Measurements from ENCODE around the gene IMMP2L. TPM values are rescaled to one million over a fixed set of nuclear protein-coding genes. Genes with fewer than 3 reads are reported as not detected.

Gene IMMP2L
- total RNA-seq, 1 experiment from 2014 or later = 226 TPM

- no peak for DNase-seq (ENCODE audit: low read depth)
- in situ Hi-C loops (cut with HindIII; ENCODE audit: low pct_unique_long_range_greater_than_20kb, low sequenced_read_pairs) = no loop called here
Measured at GRCh38 chr7:110645060-110645459, 917.2 kb downstream of the IMMP2L start.

DNA sequence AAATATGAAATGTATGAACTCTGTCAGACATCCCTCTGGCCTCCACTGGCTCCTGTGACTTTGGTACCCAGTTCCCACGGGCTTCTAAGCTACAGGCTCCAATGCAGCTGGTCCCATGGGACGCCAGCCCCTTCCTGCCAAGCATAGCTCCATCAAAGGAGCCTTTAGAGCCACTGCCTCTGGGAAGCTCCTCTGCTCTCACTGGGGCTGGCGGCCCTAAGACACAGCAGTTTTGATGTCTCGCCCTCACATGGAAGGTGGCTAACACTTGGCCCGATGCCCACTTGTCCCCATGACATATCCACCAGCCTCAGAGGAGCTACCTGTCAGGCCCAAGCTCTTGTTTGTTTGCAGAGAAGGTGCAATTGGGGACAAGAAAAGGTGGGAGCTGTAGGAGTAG lies 925.0 kb downstream of the IMMP2L start:
- in situ Hi-C loops (cut with HindIII; ENCODE audit: low pct_unique_long_range_greater_than_20kb, low sequenced_read_pairs) = no loop called here
- no peak for DNase-seq (ENCODE audit: low read depth)

- in situ Hi-C loops (cut with HindIII; ENCODE audit: low pct_unique_long_range_greater_than_20kb, low sequenced_read_pairs) = no loop called here
- DNase-seq (ENCODE audit: low read depth) = no peak
Measured at GRCh38 chr7:110633313-110633712, 929.0 kb downstream of the IMMP2L start.

GRCh38 chr7:110626414-110626813 lies 935.9 kb downstream of the IMMP2L start:
- in situ Hi-C loops (cut with HindIII; ENCODE audit: low pct_unique_long_range_greater_than_20kb, low sequenced_read_pairs) = no loop called here
- DNase-seq (ENCODE audit: low read depth) = no peak

- no peak for DNase-seq (ENCODE audit: low read depth)
- in situ Hi-C loops (cut with HindIII; ENCODE audit: low pct_unique_long_range_greater_than_20kb, low sequenced_read_pairs) = no loop called here
Measured at GRCh38 chr7:110625294-110625693, 937.0 kb downstream of the IMMP2L start.

DNA sequence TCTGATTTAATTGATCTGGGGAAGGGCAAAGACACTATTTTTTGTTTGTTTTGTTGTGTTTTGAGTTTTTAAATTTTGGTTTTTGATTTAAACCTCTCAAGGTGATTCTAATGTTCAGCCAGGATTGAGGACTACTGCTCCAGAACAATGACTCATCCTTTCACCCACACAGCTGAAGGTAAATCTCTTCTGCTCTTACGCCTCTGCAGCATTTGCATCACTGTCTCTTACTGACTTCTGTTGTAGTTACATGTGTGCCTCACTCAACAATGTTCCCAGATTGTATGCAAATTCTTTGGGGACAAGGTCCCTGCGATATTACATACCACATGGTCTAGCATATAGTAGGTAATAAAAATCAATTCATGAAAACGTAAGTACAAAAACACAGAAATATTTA lies 938.9 kb downstream of the IMMP2L start:
- DNase-seq (ENCODE audit: low read depth) = no peak
- in situ Hi-C loops (cut with HindIII; ENCODE audit: low pct_unique_long_range_greater_than_20kb, low sequenced_read_pairs) = no loop called here

DNA sequence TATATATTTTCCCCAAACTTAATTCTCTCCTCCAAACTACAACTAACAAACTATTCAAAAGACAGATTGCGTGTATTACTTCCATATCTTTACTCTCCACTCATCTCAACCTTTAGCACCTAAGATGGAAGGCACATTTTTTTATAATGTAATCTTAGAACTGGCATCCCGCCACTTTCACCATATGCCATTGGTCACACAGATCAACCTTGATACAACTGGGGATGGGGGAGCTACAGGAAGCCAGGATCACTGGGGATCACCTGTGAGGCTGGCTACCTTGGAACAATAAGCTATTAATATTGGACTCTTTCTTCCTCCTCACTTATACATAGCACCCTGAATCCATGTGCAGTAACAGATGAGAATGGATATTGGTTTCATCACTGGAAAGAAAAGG lies 941.0 kb downstream of the IMMP2L start:
- no peak for DNase-seq (ENCODE audit: low read depth)
- in situ Hi-C loops (cut with HindIII; ENCODE audit: low pct_unique_long_range_greater_than_20kb, low sequenced_read_pairs) = no loop called here

GRCh38 chr7:110620110-110620735 lies 942.1 kb downstream of the IMMP2L start:
- in situ Hi-C loops (cut with HindIII; ENCODE audit: low pct_unique_long_range_greater_than_20kb, low sequenced_read_pairs) = no loop called here
- no peak for DNase-seq (ENCODE audit: low read depth)
